GM19025 (cell line): Measurements from ENCODE around the gene SPATS2L.
A peak's percentile ranks its signal among the peaks of the same experiment; 100 is the strongest.

ENCODE experiments used
- ATAC-seq: cut with Tn5 transposase; IDR thresholded peaks from one replicate; pipeline ENCODE4 v1.9.1; 2021; ENCODE audit warnings: mild to moderate bottlenecking, low read depth, moderate library complexity; ENCODE audit not compliant: unreplicated experiment

The SPATS2L gene

DNA sequence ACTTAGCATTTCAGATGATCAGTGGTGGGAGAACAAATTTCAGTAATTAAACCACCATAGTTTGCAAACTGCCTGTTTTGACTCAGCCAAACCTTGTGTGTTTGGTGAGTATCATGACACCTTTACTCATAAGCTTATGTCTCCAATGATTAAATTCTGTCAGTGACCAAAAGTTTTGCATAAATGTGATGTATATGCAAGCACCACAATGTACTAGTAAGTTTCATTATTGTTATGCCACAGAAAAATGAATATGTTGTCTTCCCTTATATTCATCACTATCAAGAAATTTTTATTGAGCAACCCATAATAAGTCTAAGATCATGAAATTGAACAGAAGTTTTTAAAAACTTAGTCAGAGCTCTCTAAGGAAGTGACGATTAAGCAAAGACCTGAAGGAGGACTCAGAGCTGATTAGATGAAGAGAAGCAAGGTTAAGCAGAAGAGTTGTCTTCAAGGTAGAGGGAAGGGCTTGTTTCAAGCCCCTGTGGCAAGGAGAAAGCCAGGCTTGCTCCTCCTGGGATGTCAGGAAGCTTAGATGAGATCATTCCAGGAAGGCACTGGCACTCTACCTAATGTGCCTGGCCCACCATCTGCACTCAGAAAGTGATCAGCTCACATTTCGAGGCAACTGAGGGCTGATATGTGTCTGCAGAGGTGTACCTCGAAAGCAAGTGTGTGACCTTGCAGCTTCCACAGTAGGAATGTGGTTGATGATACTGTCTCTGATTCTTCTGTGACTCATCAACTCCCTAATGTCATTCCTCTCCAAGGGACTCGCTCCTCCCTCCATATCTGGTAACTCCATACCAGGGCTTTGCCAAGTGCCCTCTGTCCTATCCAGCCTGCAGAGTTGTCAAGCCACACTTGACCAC lies 148.7 kb downstream of the SPATS2L start:
- ATAC-seq = peak; percentile 50

DNA sequence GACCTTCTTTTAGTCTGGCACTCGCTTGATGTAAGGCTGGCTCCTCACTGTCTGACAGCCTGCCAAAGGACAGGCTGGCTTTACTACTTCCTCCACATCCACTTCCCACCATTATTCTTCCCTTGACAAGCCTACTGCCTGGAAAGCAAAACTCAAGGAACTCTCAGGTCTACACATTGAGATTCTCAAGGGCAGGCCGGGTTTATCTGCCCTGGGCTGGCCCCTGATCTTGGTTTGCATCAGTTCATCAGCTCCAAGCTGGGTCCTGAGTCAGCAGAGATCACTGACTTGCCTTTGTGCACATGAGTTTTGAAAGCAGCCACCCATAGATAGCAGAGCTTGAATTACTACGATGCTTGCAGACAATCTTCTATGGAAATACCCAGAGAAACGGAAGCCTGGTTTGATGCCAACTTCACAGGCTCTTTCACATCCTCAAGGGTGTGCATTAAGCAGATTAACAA lies 149.5 kb downstream of the SPATS2L start:
- peak; percentile 62 for ATAC-seq

DNA sequence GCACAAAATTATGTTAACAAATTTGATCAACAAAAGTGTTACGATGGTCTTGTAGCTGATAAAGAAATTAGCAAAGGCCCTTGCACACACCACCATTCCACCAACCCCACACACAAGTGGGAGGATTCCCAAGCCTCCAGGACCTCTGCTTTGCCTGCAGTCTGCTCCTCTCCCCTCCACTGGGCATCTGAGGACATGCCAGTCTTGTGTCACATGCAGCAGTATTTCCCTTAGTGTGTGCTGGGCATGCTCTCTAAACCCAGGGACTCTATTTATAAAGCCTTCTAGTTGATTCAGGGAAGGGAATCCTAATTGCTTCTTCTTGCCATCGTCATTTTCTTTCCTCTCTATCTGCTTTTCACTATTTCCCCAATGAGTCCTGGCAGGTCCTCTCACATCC lies 150.1 kb downstream of the SPATS2L start:
- ATAC-seq = no peak

DNA sequence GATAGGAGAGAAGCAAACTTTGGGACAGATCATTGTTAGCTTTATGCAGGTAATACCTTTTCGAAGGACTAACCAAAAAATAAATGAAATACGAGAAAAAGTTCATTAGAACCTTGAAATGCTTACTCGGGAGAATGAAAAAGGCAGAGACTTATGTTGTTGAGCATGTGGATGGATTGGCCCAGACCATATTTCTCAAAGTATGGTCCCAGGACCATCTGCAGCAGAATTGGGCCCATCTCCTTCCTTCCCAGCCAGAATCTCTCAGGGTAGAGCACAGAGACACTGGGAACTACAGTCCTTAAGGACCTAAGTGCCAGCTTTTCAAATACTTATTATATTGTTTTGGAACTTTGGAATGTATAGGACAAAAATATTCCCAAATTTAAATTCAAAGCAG lies 152.6 kb downstream of the SPATS2L start:
- ATAC-seq = no peak

DNA sequence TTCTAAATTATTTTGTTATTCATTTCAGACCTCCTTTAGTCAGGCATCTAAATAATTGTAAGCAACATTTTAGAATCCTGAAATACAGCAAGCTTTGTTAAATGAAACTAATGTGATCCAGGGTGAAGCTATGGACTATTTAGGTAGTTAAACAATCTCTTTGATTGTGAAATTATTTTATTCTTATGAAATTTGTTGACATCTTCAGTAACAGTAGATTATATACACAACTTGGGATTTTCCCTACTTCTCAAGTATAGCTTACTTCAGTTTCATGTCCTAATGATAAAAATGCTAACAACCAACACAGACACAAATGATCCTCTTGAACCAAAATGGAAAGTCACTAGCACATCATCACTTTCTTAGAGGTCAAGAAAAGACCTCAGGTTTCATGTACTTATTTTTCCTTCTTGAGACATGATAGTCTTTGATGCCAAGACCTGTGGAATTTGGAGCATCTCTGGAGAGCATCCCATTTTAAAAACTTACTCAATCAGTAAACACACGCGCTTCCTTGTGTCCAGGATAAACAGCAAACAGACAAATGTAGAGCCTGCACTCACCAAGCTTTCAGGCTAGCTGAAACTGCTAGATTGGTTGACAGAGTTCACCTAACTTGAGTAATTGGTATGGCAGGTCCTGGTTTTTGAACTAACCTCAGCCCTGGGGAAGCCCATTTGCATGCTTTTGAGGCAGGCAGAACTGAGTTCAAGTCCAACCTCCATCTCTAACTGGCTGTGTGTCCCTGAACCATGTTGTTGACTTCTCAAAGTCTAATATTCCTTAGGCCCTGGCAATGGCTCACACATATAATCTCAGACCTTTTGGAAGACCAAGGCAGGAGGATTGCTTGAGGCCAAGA lies 155.6 kb downstream of the SPATS2L start:
- ATAC-seq = no peak

DNA sequence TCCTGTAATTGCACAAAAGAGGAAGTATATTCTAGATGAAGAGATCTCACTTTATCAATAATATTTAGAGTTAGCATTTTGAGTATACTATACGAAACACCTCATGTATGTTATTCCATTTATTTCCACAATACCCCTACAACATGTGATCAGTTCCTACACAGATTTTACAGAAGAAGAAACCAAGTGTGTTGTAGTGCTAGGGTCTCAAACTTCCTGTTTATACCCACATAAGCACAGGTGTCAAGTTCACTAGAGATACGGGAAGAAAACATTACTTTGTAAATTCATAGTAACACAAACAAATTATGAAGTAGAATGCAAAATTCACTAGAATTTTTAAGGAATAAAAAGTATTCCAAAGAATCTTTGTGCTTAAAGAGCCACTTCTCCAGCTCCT lies 157.0 kb downstream of the SPATS2L start:
- no peak for ATAC-seq

DNA sequence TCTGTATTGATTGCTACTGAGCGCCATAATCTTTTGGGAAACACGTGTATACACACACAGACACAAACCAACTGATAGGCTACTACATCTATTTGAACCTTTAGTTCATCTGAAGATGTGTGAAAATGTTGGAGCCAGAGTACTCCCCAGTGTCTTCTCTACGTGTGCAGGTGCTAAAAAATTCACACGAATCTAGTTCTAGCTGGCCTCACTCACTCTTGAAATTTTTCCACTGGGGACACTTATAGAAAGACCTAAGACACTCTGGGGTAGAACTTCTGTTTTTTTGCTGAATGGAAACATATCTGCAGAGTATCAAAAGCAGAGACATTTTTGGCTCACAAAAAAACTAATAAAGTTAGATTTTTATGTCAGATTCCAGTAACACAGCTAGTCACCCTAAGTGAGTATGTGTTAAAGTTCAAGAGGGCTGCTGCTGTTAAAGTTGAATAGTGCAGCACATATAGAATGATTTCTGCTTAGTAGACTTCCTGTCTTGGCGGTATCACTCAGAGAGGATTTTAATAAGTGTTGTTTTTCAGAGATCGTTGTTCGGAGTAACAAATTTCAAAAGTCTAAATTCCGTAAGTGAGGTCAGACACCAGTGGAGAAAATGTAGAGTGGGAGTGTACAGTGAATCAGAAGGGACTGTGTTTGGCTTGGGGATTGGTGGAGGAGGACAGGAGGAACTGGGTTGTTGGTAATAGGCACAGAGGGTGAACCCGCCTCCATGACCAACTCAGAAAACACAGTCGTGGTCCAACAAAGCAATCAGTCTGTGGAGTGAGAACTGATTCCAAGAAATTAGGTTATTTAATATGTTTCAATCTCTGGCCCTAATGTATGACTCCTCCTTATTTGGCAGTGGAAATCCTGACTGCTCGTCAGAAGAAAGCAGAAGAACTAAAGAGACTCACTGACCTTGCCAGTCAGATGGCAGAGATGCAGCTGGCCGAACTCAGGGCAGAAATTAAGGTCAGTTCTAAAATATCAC lies 160.2 kb downstream of the SPATS2L start:
- ATAC-seq = no peak

DNA sequence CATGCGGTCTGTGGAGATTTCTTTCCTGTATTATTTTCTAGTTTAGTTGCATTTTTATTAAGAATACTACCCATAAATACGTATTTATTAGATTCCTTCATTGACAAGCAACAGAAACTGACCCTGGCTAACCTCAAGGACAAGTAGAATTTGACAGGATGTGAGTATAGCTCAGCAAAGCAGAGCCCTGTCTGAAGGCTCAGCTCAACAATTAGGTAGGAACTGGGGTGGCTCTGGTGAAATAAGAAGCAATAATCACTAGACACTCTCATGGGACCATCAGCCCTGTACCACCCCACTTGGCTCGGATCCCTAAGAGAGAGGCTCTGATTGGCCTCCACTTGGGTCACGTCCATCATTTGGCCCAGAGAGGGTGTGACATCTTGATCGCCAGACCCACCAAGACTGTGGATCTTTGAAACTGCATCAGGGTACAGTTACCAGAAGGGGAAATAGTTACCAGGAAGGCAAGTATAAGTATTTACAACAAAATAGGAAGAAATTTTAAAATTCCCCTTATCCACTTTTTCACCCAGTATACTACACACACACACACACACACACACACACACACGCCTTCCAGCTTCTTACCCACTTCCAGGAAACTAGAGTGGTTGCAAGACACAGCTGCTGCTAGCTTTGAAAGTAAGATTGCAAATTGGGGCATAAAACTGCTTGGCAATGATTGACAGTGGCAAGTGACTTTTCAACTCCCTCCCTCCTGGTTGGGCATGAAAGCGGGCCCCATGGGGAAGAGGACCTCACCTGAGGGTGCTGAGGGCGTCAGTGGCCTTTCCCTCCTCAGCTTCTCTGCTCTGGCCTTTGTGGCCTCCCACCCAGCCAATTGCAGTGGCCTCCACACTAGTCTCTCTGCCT lies 161.6 kb downstream of the SPATS2L start:
- ATAC-seq = no peak

DNA sequence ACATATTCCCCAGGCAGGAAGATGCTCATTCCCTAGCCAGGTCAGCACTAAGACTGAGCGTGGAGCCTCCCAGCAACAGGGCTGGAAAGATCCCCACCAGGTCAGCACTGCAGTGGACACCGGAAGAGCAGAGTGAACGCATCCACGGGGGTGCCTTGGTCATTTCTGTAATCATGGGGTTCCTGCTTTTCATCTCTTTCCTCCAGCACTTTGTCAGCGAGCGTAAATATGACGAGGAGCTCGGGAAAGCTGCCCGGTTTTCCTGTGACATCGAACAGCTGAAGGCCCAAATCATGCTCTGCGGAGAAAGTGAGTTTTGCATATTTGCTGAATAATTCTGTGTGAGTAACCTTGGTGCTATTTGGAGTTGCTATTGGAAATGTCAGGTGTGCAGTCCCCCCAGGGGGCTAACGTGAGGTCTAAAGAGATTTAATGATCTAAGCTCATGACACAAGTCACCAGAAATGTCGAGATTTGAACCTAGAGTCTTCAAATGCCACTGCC lies 163.3 kb downstream of the SPATS2L start:
- no peak for ATAC-seq

DNA sequence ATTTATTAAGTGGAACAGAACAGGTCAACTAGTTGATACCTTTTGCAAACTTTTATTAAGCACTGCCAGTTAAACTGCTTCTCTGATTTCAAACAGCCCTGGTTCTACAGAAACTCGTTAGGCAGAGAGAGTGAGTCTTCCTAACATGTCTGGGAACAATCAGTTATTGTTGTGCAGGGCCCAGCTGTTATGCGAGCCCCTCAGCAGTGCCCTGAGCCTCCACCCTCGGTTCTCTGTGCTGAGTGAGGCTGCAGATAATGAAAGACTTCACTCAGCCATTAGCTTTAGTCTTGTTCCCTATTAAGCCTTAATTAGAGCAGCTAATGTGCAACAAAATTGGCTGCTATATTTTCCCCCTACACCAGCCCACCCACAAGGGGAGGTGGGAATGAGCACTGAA lies 163.7 kb downstream of the SPATS2L start:
- ATAC-seq = no peak

DNA sequence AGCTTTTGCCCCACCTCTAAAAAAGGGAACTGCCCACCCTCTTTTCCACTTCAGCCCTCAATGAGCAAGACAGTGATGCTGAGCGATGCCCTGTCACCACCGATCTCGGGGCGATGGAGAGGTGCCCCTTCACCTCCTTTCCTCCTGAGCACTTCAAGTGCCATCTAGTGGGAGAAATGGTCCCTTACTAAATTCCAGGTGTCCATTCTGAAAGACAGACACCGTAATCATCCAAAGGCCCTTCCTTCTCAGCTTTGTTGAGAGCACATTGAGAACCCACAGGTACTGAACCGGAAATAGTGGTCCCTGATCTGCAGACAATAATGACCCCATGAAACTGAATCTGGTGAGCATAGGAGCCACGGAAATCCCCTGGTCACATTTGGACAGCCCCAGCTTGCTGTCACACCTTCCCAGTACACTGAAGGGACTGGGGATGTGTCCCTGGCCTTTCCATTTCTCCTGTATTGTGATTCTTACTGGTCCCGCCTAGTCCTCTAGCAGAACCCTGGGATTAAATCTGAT lies 164.9 kb downstream of the SPATS2L start:
- peak; percentile 80 for ATAC-seq

DNA sequence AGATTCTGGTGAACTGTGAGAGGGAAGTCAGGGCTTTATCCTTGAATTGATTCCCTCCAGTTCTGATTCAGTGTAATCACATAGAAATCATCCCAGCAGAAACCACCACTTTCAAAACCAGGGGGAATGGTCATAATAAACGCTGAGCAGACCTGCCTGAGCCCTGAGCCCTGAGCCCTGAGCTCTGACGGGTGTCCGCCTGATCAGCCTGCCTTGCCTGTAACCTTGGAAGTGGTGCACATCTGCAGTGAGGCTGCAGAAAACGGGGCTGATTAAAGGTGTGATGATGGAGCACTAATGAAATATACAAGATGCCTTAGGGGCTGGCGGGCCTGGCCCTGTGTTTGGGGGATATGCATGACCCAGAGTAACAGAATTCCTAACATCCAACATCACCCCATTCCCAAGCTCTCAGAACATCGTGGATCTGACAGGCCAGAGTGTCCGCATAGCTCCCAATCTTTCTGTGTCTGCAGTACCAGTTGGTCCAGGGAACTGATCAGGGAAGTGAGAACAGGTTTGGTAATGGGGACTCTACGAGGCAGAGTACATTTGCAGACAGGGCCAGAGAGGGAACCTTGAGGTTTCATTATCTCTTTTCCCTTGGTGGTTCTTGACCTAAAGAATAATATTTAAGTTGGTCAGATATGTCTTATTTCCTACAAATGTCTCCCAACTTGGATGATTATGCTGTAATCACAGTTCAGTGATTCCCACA lies 165.6 kb downstream of the SPATS2L start:
- peak; percentile 12 for ATAC-seq

DNA sequence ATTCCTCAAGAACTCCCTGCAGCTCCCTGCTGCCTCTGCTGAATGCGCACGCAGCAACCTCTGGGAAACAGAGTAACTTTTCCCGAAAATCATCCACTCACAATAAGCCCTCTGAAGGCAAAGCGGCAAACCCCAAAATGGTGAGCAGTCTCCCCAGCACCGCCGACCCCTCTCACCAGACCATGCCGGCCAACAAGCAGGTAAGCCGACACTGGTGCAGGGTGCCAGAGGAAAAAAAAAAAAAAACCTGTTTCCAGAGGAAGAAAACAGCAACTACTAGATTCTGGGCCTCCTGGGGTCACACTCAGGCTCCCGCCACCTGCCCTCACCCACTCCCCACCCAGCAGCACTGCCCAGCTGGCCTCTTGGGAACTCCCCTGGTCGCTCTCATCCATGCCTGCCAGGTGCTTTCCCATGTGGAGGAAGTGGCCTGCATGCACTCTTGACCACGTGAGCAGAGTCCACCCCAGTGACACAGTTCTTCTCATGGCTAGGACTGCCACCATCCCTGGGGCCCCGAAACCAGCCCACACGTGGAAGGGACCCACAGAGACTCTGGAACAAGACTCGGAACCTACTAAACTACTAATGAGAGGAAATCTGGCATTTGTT lies 166.5 kb downstream of the SPATS2L start:
- peak; percentile 28 for ATAC-seq

DNA sequence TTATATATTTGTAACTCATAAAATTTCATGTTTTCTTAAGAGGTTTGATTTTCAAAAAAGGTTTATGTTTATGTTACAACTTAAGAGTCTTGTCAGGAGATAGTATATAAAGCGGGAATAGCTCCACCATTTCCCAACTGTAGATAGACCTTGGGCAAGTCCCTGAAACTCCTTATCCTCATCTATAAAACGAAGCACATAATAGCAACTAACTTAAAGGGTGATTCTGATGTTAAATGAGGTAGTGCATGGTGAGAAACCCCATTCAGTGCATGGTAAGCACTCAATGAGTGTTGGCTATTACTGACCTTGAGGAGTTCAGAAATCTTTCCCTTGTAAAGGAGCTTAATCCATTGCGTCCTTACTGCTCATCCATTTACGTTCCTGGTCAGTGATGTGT lies 169.3 kb downstream of the SPATS2L start:
- no peak for ATAC-seq

DNA sequence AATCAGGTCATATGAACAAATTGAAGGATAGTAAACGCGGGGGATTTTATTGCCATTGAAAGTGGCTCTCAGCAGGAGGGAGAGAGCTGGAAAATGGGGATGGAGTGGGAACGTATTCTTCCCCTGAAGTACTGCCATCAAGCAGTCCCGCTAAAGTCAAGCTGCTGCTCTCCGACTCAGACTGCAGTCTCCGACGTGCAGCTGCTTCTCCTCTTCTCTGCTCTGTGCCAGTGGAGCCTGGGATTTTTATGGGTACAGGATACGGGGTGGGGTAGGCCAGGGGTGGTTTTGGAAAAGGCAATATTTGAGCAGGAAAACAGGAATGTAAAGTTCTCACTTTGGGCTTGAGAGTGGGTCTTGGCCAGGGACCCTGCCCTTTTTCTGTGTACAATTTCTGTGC lies 170.3 kb downstream of the SPATS2L start:
- ATAC-seq = no peak

DNA sequence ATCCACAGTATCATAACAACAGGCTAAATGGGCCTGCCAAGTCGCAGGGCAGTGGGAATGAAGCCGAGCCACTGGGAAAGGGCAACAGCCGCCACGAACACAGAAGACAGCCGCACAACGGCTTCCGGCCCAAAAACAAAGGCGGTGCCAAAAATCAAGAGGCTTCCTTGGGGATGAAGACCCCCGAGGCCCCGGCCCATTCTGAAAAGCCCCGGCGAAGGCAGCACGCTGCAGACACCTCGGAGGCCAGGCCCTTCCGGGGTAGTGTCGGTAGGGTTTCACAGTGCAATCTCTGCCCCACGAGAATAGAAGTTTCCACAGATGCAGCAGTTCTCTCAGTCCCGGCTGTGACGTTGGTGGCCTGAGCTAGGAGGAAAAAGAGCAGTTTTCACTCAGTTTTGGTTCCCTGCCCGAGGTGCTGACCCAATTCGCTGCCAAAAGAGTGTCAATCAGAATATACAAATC lies 171.2 kb downstream of the SPATS2L start:
- ATAC-seq = no peak

DNA sequence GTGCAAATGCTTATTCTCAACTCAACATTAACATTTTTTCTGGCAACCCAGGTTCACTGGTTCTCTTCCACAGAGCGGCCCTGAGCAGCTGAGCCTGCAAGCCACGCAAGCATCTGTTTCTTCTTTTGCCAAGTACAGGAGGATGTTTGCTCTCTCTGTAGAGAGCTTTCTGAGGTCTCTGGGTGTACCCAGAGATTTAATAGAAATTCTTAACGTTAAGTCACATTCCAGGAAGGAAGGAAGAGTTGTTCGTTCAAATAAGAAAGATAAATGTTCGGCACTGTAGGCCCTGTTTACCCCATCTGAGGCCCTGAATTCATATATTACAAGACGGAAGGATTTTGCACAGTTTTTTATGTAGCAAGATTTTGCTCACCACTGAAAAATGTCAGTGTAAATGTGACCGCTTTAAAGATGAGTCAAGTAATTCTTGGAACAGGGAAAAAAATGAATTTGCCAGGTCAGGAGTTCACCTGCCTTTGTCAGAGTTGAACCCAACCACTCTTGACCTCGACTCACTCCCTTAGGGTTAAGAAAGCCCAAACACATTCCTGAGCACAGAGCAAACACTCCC lies 173.3 kb downstream of the SPATS2L start:
- ATAC-seq = no peak
